ENCODE measurements around the gene COA1.
"Not testable (repeated sequence)": the region's sequence is repeated elsewhere in the genome, so short reads cannot be mapped to it uniquely, and the experiment has no call there.

The COA1 gene

DNA sequence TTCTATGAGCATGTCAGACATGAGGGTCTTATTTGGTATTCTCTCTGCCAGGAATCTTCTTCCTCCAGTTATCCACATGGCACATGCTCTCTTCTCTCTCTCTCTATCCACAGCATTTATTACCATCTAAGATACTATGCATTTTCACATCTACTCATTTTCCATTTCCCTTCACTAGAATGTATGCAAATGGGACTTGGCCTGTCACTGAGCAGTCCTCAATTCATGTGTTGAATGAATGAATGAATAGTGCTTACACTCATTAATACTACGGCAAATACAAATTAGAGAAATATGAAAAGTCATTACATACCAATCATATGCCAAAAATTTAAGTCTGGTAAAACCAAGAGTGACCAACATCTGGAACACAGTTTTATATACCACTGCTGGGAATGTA, 34.0 kb downstream of the COA1 start:
- DNase-seq, result no peak
- no peaks in the 10 kb centered on the region for H3K9me3 Mint-ChIP-seq

DNA sequence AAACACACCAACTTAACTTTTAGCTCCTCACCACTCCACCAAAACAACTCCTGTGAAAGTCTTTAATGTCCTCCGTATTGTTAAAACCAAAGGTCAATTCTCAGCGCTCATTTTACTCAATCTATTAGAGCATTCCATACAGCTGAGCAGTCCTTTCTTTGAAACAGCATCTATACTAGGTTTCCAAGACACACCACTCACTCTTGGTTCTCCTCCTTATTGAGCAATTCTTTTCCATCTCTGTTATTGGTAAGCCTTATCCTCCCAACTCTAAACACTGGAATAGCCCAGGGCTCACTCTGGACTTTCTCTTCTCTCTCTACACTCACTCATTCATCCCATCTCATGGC, 34.9 kb downstream of the COA1 start:
- H3K9me3 Mint-ChIP-seq, result no peaks in the 10 kb centered on the region
- no peak for DNase-seq
- no peak overlapping the region for H3K27ac Mint-ChIP-seq
- no peak overlapping the region for H3K4me3 Mint-ChIP-seq
- peaks cover 3% of the 10 kb centered on the region for H3K36me3 Mint-ChIP-seq (ENCODE audit: low read depth)
- no peaks in the 10 kb centered on the region for H3K27me3 Mint-ChIP-seq
- H3K4me1 Mint-ChIP-seq (ENCODE audit: low read depth), result peaks cover 28% of the 10 kb centered on the region

More for the DNA sequence above, 34.0 kb downstream of the COA1 start:
- H3K36me3 Mint-ChIP-seq (ENCODE audit: low read depth), result peaks cover 3% of the 10 kb centered on the region
- H3K27ac Mint-ChIP-seq, result no peak overlapping the region
- peaks cover 31% of the 10 kb centered on the region for H3K4me1 Mint-ChIP-seq (ENCODE audit: low read depth)
- H3K27me3 Mint-ChIP-seq, result no peaks in the 10 kb centered on the region
- H3K4me3 Mint-ChIP-seq, result no peak overlapping the region

DNA sequence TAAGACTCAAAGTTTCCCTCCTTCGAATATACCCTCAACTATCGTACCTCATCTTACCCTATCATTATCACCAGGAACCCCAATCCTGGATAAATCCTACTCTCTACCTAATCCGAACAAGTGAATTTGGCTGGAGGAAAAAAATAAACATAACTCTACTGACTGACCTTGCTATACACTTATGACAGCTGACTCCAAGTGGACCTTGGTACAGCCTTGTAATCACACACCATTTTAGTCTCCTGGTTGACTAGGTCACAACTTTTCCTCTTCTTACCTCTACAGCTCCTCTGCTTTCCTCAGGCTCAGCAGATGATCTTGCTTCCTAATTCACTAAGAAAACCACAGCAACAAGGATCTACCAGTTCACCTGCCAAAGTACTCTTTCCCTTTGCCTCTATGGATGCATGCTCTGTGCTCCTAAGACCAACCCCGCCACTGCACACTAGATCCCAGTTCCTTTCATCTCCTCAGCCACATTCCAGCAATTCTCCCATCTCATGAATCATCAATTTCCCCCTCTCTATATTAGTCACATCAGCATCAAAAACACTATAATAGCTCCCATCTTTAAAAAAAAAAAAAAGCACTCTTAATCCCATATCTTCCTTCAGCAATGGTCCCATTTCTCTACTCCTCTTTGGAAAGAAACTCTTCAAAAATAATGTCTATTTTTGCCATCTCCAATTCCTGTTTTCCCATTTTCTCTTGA, 35.5 kb downstream of the COA1 start:
- H3K9me3 Mint-ChIP-seq, result no peaks in the 10 kb centered on the region
- no peak overlapping the region for H3K4me3 Mint-ChIP-seq
- H3K4me1 Mint-ChIP-seq (ENCODE audit: low read depth), result peaks cover 29% of the 10 kb centered on the region
- no peak for DNase-seq
- H3K27ac Mint-ChIP-seq, result no peak overlapping the region
- peaks cover 8% of the 10 kb centered on the region for H3K36me3 Mint-ChIP-seq (ENCODE audit: low read depth)
- H3K27me3 Mint-ChIP-seq, result no peaks in the 10 kb centered on the region

DNA sequence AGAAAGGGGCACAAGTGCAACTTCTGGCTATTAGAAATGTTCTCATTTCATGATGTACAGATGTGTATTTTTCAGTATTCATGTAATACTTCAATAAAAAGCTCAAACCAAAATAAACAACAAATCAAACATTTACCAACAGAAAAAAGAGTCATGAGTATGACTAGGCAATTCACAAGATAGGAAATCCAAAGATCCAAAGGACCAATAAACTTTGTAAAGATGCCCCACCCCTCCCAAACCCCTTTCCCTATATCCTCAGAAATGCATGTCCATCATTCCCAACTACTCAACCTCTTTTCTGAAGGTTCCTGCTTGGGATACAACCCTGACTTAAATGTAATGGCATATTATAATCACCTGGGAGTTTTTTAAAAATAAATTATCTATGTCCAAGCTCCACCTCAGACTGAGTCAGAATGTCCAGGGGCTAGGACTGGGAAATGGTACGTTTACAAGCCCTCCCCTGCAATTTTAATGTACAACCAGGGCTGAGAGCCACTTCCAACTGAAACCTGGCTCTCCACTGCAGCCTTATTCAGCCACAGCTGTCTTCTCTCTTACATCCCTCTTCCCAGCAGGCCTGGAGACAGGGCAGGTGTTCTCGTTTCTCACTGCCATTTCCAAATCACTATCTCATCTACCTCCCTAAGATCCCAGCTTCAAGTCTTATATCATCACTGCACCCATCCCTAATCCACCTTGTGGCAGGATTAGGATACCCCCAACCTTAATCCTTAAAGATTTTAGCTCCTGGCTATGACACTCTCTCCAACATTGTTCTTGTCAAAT, 36.5 kb downstream of the COA1 start:
- H3K4me1 Mint-ChIP-seq (ENCODE audit: low read depth), result peaks cover 26% of the 10 kb centered on the region
- no peak overlapping the region for H3K4me3 Mint-ChIP-seq
- H3K27me3 Mint-ChIP-seq, result no peaks in the 10 kb centered on the region
- H3K9me3 Mint-ChIP-seq, result peaks cover 3% of the 10 kb centered on the region
- DNase-seq, result no peak
- peak overlapping the region; percentile 38 for H3K27ac Mint-ChIP-seq
- peaks cover 17% of the 10 kb centered on the region for H3K36me3 Mint-ChIP-seq (ENCODE audit: low read depth)

DNA sequence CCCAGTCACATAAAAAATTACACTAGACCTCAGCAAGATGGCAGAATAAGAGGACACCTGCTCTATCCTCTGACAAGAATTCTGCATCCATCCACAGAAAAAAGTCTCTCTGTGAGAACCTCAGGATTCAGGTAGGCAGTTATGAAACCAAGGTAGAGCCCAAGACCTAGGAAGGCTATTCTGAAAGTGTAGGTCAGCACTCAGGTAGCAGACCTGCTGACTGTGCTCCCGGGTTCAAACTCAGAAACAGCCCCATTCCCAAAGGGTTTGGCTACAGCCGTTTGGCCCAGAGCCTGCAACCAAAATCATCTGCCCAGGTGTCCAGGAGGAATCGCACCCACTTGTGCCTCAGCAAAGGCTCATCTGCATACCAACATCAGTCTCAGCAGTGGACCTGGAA, 37.7 kb downstream of the COA1 start:
- Mint-ChIP-seq H3K27me3 (no peaks in the 10 kb centered on the region), H3K9me3 (peaks cover 3% of the 10 kb centered on the region), H3K36me3 (ENCODE audit: low read depth) (peaks cover 20% of the 10 kb centered on the region), H3K27ac (no peak overlapping the region), H3K4me3 (no peak overlapping the region), H3K4me1 (ENCODE audit: low read depth) (peaks cover 26% of the 10 kb centered on the region)
- no peak for DNase-seq

DNA sequence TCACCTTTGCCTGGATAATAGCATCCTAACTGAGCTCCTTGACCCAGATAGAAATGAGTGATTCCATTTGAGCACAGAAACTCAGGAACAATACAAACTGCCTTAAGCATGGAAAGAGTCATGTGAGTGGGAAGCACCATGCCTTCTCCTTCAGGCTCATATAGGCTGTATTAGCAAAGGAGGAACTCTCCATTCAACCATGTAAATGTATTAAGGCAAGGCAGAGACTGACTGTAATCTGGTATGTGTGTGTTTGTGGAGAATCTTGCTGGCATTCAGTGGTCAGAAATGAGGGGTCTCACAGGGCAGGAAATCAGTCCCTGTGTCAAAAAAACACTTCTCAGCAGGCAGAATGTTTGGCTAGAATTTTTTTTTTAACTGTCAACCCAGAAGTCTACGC, 40.2 kb downstream of the COA1 start:
- Mint-ChIP-seq H3K36me3 (ENCODE audit: low read depth) (peaks cover 28% of the 10 kb centered on the region), H3K4me1 (ENCODE audit: low read depth) (peaks cover 40% of the 10 kb centered on the region), H3K27me3 (no peaks in the 10 kb centered on the region), H3K27ac (no peak overlapping the region), H3K9me3 (peaks cover 8% of the 10 kb centered on the region), H3K4me3 (no peak overlapping the region)
- DNase-seq, result no peak

DNA sequence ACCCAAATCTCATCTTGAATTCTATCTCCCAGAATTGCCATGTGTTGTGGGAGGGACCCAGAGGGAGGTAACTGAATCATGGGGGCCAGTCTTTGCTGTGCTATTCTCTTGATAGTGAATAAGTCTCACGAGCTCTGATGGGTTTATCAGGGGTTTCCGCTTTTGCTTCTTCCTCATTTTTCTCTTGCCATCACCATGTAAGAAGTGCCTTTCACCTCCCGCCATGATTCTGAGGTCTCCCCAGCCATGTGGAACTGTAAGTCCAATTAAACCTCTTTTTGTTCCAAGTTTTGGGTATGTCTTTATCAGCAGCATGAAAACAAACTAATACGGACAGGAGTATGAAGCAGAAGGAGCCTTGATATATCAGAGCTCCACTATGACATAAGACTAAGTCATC, 41.5 kb downstream of the COA1 start:
- peaks cover 52% of the 10 kb centered on the region for H3K4me1 Mint-ChIP-seq (ENCODE audit: low read depth)
- H3K27me3 Mint-ChIP-seq, H3K27ac Mint-ChIP-seq: not testable (repeated sequence)

DNA sequence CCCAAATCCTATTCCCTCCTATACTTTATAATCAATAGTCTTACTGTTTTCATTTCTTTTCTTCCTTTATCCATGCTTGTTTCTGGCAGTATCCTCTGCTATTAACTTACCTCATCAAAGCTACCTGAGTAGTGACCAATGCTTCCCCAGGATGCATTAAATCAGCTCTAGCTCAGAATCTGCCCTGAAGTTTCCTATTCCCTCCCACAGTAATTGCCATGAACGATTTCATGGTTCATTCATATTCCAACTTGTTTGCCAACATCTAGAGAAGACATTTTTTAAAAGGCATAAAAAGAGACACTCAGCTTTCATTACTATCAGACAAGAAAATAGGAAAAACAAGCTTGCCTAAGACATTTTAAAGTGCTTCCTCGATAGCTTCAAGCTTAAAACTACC, 42.3 kb downstream of the COA1 start:
- Mint-ChIP-seq H3K27ac (no peak overlapping the region), H3K36me3 (ENCODE audit: low read depth) (peaks cover 34% of the 10 kb centered on the region), H3K27me3 (no peaks in the 10 kb centered on the region), H3K9me3 (peaks cover 13% of the 10 kb centered on the region), H3K4me3 (no peak overlapping the region), H3K4me1 (ENCODE audit: low read depth) (peaks cover 60% of the 10 kb centered on the region)
- DNase-seq, result no peak

More for the DNA sequence above, 41.5 kb downstream of the COA1 start:
- Mint-ChIP-seq H3K36me3 (ENCODE audit: low read depth) (peaks cover 32% of the 10 kb centered on the region), H3K9me3 (peaks cover 13% of the 10 kb centered on the region)
- DNase-seq, H3K4me3 Mint-ChIP-seq: not testable (repeated sequence)

DNA sequence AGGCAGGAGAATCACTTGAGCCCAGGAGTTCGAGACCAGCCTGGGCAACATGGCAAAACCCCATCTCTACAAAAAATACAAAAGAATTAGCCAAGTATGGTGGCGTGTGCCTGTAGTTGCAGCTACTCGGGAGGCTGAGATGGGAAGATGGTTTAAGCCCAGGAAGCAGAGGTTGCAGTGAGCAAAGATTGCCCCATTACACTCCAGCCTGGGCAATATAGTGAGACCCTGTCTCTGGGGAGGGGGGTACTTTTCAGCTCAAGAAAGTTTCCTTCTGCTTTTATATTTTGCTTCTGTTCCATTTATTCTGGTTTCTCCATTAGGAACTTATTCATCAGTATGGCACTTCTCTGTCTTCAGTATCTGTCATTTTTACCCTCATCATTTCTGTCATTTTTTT, 48.6 kb downstream of the COA1 start:
- H3K4me3 Mint-ChIP-seq, result no peak overlapping the region
- no peak overlapping the region for H3K27ac Mint-ChIP-seq
- no peak for DNase-seq
- peaks cover 91% of the 10 kb centered on the region for H3K4me1 Mint-ChIP-seq (ENCODE audit: low read depth)
- peaks cover 14% of the 10 kb centered on the region for H3K9me3 Mint-ChIP-seq
- no peaks in the 10 kb centered on the region for H3K27me3 Mint-ChIP-seq
- peaks cover 23% of the 10 kb centered on the region for H3K36me3 Mint-ChIP-seq (ENCODE audit: low read depth)

DNA sequence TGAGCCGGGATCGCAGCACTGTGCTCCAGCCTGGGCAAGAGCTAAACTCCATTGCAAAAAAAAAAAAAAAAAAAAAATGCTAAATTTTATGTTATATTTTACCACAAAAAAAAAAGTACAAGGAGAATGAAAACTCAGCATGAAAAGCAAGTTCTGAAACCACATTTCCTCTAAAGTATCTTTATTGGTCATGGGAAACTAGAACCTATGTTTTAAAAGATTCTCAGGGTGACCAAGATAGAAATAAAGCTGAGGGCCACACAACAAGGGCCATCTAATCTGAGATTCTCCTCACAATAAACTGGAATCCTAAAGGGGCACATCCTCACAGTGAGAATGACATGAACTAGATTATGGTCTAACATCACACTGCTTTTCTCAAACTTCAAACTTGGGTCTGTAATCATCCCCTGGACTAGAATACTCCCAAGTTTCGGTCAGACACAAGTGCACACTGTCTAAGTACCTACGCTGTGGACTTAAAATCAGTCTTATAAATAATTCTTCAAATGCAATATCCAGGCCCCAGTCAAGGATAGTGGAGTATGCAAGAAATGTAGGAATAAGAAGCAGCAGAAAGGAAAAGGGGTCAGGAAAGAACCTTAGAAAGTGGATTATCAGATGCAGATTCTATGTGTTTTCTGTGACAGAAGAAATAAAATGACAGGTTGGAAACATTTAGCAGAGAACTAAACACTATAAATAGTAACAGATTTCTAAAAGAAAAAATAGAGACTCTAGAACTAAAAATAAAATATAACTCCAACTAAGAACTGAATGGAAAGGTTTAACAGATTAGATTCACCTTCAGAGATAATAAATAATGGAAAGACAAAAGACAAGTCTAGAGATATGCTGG, 49.9 kb downstream of the COA1 start:
- Mint-ChIP-seq H3K4me3 (peak overlapping the region; percentile 28), H3K27me3 (no peaks in the 10 kb centered on the region), H3K9me3 (peaks cover 16% of the 10 kb centered on the region), H3K4me1 (ENCODE audit: low read depth) (peaks cover 87% of the 10 kb centered on the region), H3K36me3 (ENCODE audit: low read depth) (peaks cover 23% of the 10 kb centered on the region), H3K27ac (peak overlapping the region; percentile 95)
- DNase-seq, result no peak

DNA sequence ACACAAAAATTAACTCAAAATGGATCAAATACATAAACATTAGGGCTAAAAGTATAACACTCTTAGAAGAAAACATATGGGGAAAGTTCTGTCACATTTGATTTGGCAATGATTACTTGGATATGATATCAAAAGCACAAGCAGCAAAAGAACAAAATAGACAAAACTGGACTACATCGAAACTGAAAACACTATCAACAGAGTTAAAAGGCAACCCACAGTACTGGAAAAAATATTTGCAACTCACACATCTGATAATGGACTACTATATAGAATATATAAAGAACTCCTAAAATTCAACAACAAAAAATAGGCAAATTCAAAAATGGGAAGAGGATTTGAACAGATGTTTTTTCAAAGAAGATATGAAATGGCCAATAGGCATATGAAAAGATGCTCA, 51.0 kb downstream of the COA1 start:
- no peak for DNase-seq
- Mint-ChIP-seq H3K4me3 (peak overlapping the region; percentile 49), H3K9me3 (peaks cover 16% of the 10 kb centered on the region), H3K27ac (peak overlapping the region; percentile 95), H3K4me1 (ENCODE audit: low read depth) (peaks cover 88% of the 10 kb centered on the region), H3K36me3 (ENCODE audit: low read depth) (peaks cover 23% of the 10 kb centered on the region), H3K27me3 (no peaks in the 10 kb centered on the region)

DNA sequence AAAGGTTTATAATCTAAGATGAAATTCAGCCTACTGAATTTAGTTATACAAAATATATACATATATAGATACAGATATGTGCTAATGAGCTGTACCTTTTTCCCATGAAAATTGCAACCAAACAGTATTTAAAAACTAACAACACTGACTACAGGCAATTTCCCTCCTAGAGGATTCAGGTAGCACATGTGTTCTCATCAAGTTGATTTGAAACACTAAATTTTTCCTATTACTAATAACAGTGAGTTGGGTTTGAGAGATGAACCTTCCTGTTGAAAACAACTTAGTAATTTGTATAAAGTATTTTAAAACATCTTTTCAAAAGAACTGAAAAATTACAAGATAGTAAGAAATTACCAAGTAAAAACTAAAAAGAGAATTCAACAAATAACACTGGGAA, 51.5 kb downstream of the COA1 start:
- Mint-ChIP-seq H3K36me3 (ENCODE audit: low read depth) (peaks cover 28% of the 10 kb centered on the region), H3K9me3 (peaks cover 19% of the 10 kb centered on the region), H3K4me1 (ENCODE audit: low read depth) (peaks cover 88% of the 10 kb centered on the region), H3K27ac (peak overlapping the region; percentile 95), H3K27me3 (no peaks in the 10 kb centered on the region), H3K4me3 (peak overlapping the region; percentile 49)
- DNase-seq, result no peak

DNA sequence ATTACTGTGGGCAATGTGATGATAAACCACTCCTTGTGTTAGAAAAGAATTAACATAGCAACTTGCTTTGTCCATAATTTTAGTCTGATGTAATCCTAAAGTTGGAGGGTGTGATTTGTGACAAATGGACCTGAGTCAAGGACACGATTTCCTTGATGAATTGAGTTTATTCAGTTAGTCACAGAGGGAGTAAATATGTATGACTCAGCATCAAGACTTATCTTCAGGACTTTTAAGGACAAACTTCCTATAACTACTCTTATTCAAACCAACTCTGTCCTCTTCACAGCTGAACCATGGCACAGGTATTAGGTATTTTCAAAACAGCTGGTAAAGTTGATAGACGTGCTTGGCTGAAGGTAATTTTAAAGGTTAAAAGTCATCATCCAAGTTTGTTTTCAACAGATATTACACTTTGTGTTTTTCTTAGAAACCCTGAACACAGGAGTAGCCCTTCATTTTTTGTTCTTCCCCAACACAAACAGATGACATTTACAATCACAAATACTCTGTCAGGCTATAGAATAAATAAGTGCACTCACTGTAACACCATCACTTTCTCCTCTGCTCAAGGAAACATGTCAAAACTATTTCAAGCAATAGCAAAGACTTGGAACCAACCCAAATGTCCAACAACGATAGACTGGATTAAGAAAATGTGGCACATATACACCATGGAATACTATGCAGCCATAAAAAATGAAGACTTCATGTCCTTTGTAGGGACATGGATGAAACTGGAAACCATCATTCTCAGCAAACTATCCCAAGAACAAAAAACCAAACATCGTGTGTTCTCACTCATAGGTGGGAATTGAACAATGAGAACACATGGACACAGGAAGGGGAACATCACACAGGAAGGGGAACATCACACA, 54.5 kb downstream of the COA1 start:
- no peak for DNase-seq
- Mint-ChIP-seq H3K36me3 (ENCODE audit: low read depth) (peaks cover 46% of the 10 kb centered on the region), H3K4me1 (ENCODE audit: low read depth) (peaks cover 89% of the 10 kb centered on the region), H3K9me3 (peaks cover 30% of the 10 kb centered on the region), H3K27ac (peak overlapping the region; percentile 67), H3K4me3 (no peak overlapping the region), H3K27me3 (no peaks in the 10 kb centered on the region)
